Mammary epithelial cell (primary cell): Measurements from ENCODE around the gene TSACC.

Experiments
- CTCF ChIP-seq, 2 donors: IDR thresholded peaks in 1 of 2; conservative IDR thresholded peaks in 1 of 2; 2 replicates each; pipeline ENCODE4 v1.5.1; 2011 to 2012; ENCODE audit warnings: inconsistent platforms in 2 of 2, low read length in 2 of 2, mild to moderate bottlenecking in 2 of 2, control low read depth in 1 of 2, low read depth in 1 of 2; ENCODE audit not compliant: insufficient read depth in 1 of 2; ENCODE audit errors: extremely low read depth in 1 of 2
- EZH2 ChIP-seq: IDR thresholded peaks from 2 replicates; pipeline ENCODE4 v1.6.1; 2012; ENCODE audit warnings: low read length, inconsistent platforms, borderline replicate concordance

GRCh38 chr1:156295391-156295947 is 42.9 kb upstream of the TSACC start, which contains the start of gene GLMP:
- TF ChIP-seq CTCF (conservative IDR thresholded peaks at IDR 0.05 in 1 of 2, IDR thresholded peaks at IDR 0.05 in 1 of 2; ENCODE audit: extremely low read depth in 1 of 2, insufficient read depth in 1 of 2, low read depth in 1 of 2, low read length in 2 of 2) = no peak
- TF ChIP-seq EZH2 = no peak
